ENCODE measurements around the gene CACTIN.

The CACTIN gene

DNA sequence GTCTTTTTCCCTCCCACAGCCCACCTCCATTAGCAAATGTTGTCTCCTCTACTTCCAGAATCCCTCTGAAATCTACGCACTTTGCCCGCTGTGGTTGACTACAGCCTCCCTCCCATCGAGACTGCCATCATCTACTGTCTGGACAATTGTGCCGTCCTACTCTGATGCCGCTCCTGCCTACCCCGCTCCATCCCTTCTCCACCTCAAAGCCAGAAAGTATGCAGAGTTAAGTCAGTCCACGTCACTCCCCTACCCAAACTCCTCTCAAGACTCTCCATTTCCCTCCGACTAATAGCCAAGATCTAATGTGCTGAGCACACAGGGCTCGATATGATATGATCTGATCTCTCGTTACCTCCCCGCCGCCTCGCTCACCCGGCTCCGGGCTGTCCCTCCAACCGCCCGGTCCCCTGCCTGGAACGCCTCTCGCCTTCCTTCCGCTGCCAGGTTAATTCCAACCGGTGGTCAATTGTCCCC, 556 bp downstream of the CACTIN start:
- Histone ChIP-seq H3K9ac (ENCODE audit: insufficient read length, low read depth) (peak overlapping the region; percentile 93), H3K36me3 (ENCODE audit: insufficient read depth, insufficient read length, low read length) (peaks cover 40% of the 10 kb centered on the region), H3K9me3 (ENCODE audit: insufficient read depth, low read length) (no peaks in the 10 kb centered on the region), H3K4me3 (ENCODE audit: insufficient read length, low read depth) (peak overlapping the region; percentile 94), H3K4me1 (ENCODE audit: insufficient read depth, insufficient read length) (peaks cover 4% of the 10 kb centered on the region), H3K27me3 (ENCODE audit: insufficient read depth, insufficient read length) (no peaks in the 10 kb centered on the region)
- no peak for DNase-seq (ENCODE audit: low read depth, low spot score)
- no peak for TF ChIP-seq YY1 (IDR thresholded peaks at IDR 0.05; ENCODE audit: insufficient read depth, insufficient read length)
- no peak for TF ChIP-seq ZNF274 (IDR thresholded peaks at IDR 0.05; ENCODE audit: low read depth, low read length)
- TF ChIP-seq SUZ12 (IDR thresholded peaks at IDR 0.05; ENCODE audit: extremely low read depth, insufficient read depth, insufficient read length) = no peak

DNA sequence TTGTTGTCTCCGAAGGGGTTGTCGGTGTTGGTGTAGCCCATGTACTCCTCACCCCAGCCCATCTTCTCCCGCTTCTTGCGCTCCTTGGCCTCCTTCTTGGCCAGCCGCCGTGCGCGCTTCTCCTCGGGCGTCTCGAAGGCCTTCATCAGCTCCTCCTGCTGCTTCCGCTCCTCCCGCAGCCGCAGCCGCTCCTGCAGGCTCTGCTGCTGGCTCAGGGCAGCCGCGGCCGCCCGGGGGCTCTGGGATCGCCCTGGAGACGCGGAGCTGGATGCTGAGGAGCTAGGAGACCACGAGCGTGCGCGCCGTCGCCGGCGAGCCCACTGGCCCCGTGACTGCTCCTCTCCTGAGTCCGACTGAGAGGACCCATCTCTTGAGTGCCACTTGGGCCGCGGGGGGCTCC, 2.9 kb downstream of the CACTIN start:
- TF ChIP-seq ZNF274 (IDR thresholded peaks at IDR 0.05; ENCODE audit: low read depth, low read length) (no peak), SUZ12 (IDR thresholded peaks at IDR 0.05; ENCODE audit: extremely low read depth, insufficient read depth, insufficient read length) (no peak), YY1 (IDR thresholded peaks at IDR 0.05; ENCODE audit: insufficient read depth, insufficient read length) (no peak)
- peaks cover 10% of the 10 kb centered on the region for H3K4me1 ChIP-seq (ENCODE audit: insufficient read depth, insufficient read length)
- peaks cover 56% of the 10 kb centered on the region for H3K36me3 ChIP-seq (ENCODE audit: insufficient read depth, insufficient read length, low read length)
- DNase-seq (ENCODE audit: low read depth, low spot score) = no peak
- no peak overlapping the region for H3K9ac ChIP-seq (ENCODE audit: insufficient read length, low read depth)
- no peaks in the 10 kb centered on the region for H3K9me3 ChIP-seq (ENCODE audit: insufficient read depth, low read length)
- no peaks in the 10 kb centered on the region for H3K27me3 ChIP-seq (ENCODE audit: insufficient read depth, insufficient read length)
- H3K4me3 ChIP-seq (ENCODE audit: insufficient read length, low read depth) = no peak overlapping the region

- Histone ChIP-seq H3K9ac (ENCODE audit: insufficient read length, low read depth) (no peak overlapping the region), H3K4me1 (ENCODE audit: insufficient read depth, insufficient read length) (peaks cover 14% of the 10 kb centered on the region), H3K9me3 (ENCODE audit: insufficient read depth, low read length) (no peaks in the 10 kb centered on the region), H3K4me3 (ENCODE audit: insufficient read length, low read depth) (no peak overlapping the region), H3K27me3 (ENCODE audit: insufficient read depth, insufficient read length) (no peaks in the 10 kb centered on the region), H3K36me3 (ENCODE audit: insufficient read depth, insufficient read length, low read length) (peaks cover 70% of the 10 kb centered on the region)
- no peak for DNase-seq (ENCODE audit: low read depth, low spot score)
- TF ChIP-seq SUZ12 (IDR thresholded peaks at IDR 0.05; ENCODE audit: extremely low read depth, insufficient read depth, insufficient read length) (no peak), YY1 (IDR thresholded peaks at IDR 0.05; ENCODE audit: insufficient read depth, insufficient read length) (no peak), ZNF274 (IDR thresholded peaks at IDR 0.05; ENCODE audit: low read depth, low read length) (no peak)
These were observed 4.4 kb downstream of the CACTIN start for GRCh38 chr19:3622224-3622623.

DNA sequence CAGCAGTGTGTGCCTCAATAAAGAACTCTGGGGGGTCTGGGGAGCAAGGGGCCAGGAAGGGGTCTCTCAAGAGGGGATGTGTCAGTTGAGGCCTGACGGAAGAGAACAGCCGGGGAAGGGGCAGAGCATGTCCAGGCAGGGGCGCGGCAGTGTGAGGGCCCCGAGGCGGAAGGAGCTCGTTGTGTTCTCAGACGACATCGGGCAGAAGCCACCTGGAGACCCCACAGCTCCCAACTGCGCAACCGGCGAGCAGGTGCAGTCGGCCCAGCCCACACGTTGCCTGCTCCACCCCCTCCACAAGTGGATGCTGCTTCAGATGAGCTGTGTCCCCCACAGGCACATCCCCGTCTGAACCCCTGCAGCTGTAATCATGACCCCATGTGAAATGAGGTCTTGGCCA, 4.9 kb downstream of the CACTIN start:
- no peak for TF ChIP-seq ZNF274 (IDR thresholded peaks at IDR 0.05; ENCODE audit: low read depth, low read length)
- TF ChIP-seq SUZ12 (IDR thresholded peaks at IDR 0.05; ENCODE audit: extremely low read depth, insufficient read depth, insufficient read length) = no peak
- TF ChIP-seq YY1 (IDR thresholded peaks at IDR 0.05; ENCODE audit: insufficient read depth, insufficient read length) = no peak
- H3K36me3 ChIP-seq (ENCODE audit: insufficient read depth, insufficient read length, low read length) = peaks cover 73% of the 10 kb centered on the region
- no peaks in the 10 kb centered on the region for H3K9me3 ChIP-seq (ENCODE audit: insufficient read depth, low read length)
- H3K4me3 ChIP-seq (ENCODE audit: insufficient read length, low read depth) = no peak overlapping the region
- DNase-seq (ENCODE audit: low read depth, low spot score) = no peak
- no peaks in the 10 kb centered on the region for H3K27me3 ChIP-seq (ENCODE audit: insufficient read depth, insufficient read length)
- no peak overlapping the region for H3K9ac ChIP-seq (ENCODE audit: insufficient read length, low read depth)
- peaks cover 14% of the 10 kb centered on the region for H3K4me1 ChIP-seq (ENCODE audit: insufficient read depth, insufficient read length)

DNA sequence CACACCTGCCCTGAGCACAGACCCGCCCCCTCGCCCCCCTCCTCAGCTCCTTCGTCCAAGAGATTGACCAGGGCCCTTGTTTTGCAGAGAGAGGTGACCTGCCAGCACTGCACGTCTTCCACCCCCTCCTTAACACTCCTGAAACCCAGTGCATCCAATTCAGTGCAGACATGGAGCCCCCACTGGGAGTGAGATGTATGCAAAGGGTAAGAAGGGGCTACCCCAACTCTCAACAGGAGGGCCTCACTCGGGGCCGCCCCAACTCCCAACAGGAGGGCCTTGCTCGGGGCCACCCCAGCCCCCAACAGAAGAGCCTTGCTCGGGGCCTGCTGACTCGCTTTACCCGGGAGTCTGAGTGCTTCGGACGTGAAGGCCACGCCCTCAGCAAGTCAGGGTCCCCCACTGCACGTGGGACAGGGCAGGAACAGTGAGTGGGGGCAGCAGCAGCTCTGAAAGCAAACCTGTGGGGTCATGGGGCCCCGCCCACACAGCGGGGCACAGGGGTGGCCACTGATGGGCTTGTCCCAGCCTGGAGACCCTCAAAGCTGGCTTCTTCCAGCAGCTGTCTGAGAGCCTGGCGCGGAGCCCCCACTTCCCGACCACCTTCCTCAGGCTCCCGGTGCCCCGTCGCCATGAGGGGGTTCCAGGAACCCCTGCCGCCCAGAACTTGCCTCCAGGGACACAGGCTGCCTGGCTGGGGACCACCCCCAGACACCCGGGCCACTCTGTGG, 5.6 kb downstream of the CACTIN start:
- H3K36me3 ChIP-seq (ENCODE audit: insufficient read depth, insufficient read length, low read length) = peaks cover 76% of the 10 kb centered on the region
- H3K4me1 ChIP-seq (ENCODE audit: insufficient read depth, insufficient read length) = peaks cover 14% of the 10 kb centered on the region
- H3K9me3 ChIP-seq (ENCODE audit: insufficient read depth, low read length) = no peaks in the 10 kb centered on the region
- no peak for DNase-seq (ENCODE audit: low read depth, low spot score)
- no peak overlapping the region for H3K4me3 ChIP-seq (ENCODE audit: insufficient read length, low read depth)
- H3K9ac ChIP-seq (ENCODE audit: insufficient read length, low read depth) = no peak overlapping the region
- no peak for TF ChIP-seq YY1 (IDR thresholded peaks at IDR 0.05; ENCODE audit: insufficient read depth, insufficient read length)
- no peak for TF ChIP-seq ZNF274 (IDR thresholded peaks at IDR 0.05; ENCODE audit: low read depth, low read length)
- no peak for TF ChIP-seq SUZ12 (IDR thresholded peaks at IDR 0.05; ENCODE audit: extremely low read depth, insufficient read depth, insufficient read length)
- no peaks in the 10 kb centered on the region for H3K27me3 ChIP-seq (ENCODE audit: insufficient read depth, insufficient read length)

DNA sequence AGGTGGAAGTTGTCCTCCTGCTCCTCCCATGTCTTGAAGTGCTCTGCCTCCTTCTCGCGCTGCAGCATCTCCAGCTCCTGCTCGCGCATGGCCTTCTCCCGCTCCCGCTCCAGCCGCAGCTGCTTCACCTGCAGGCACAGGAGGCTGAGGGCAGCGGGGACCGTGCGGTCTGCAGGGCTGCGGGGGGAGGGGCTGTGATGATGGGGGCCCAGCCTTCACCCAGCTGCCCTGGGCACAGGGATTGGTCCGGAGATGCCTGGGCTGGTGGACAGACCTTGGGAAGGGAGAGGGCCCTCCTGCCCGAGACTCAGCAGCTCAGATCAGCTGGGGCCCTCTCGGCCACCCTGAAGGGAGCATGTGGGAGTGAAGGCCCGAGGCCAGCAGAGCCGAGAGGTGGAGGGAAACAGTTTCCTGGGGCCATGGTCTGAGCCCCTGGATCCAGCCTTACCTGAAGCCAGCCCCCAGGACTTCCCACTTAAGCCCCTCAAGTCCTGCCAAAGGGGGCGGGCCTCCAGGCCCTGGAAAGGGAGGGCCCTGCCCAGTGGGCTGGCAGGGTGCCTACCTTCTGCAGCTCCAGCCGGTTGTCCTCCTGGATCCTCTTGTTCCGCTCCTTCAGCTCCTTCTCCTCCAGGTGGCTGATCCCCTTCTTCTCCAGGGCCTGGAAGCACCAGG, 6.3 kb downstream of the CACTIN start:
- no peak for TF ChIP-seq SUZ12 (IDR thresholded peaks at IDR 0.05; ENCODE audit: extremely low read depth, insufficient read depth, insufficient read length)
- TF ChIP-seq ZNF274 (IDR thresholded peaks at IDR 0.05; ENCODE audit: low read depth, low read length) = no peak
- TF ChIP-seq YY1 (IDR thresholded peaks at IDR 0.05; ENCODE audit: insufficient read depth, insufficient read length) = no peak
- H3K4me1 ChIP-seq (ENCODE audit: insufficient read depth, insufficient read length) = peaks cover 10% of the 10 kb centered on the region
- no peaks in the 10 kb centered on the region for H3K27me3 ChIP-seq (ENCODE audit: insufficient read depth, insufficient read length)
- peaks cover 83% of the 10 kb centered on the region for H3K36me3 ChIP-seq (ENCODE audit: insufficient read depth, insufficient read length, low read length)
- no peak overlapping the region for H3K9ac ChIP-seq (ENCODE audit: insufficient read length, low read depth)
- no peaks in the 10 kb centered on the region for H3K9me3 ChIP-seq (ENCODE audit: insufficient read depth, low read length)
- DNase-seq (ENCODE audit: low read depth, low spot score) = no peak
- H3K4me3 ChIP-seq (ENCODE audit: insufficient read length, low read depth) = no peak overlapping the region

DNA sequence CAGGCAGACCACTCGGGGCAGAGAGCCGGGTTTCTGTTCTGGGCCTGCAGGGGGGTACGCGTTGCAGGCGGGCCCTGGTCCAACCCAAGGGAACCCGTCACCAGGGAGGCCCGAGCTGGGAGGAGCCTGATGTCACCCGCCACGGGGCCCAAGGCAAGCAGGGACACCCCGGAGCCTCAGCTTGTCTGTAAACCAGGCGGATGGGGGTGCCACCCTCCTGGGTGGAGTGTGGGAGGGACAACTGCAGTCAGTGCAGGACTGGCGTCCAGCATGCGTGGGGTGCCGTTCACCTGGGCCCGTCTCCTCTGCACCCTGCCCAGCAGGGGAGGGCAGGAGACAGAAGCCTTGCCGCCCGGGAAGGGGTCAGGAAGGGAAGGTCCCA, 7.0 kb downstream of the CACTIN start:
- no peak overlapping the region for H3K4me3 ChIP-seq (ENCODE audit: insufficient read length, low read depth)
- no peaks in the 10 kb centered on the region for H3K27me3 ChIP-seq (ENCODE audit: insufficient read depth, insufficient read length)
- TF ChIP-seq YY1 (IDR thresholded peaks at IDR 0.05; ENCODE audit: insufficient read depth, insufficient read length) = no peak
- no peak for TF ChIP-seq ZNF274 (IDR thresholded peaks at IDR 0.05; ENCODE audit: low read depth, low read length)
- TF ChIP-seq SUZ12 (IDR thresholded peaks at IDR 0.05; ENCODE audit: extremely low read depth, insufficient read depth, insufficient read length) = no peak
- no peaks in the 10 kb centered on the region for H3K9me3 ChIP-seq (ENCODE audit: insufficient read depth, low read length)
- no peak overlapping the region for H3K9ac ChIP-seq (ENCODE audit: insufficient read length, low read depth)
- DNase-seq (ENCODE audit: low read depth, low spot score) = no peak
- H3K36me3 ChIP-seq (ENCODE audit: insufficient read depth, insufficient read length, low read length) = peaks cover 87% of the 10 kb centered on the region
- peaks cover 12% of the 10 kb centered on the region for H3K4me1 ChIP-seq (ENCODE audit: insufficient read depth, insufficient read length)
